ENCODE measurements around the gene BSCL2.
"Not testable (repeated sequence)": the region's sequence is repeated elsewhere in the genome, so short reads cannot be mapped to it uniquely, and the experiment has no call there.

BSCL2 gene

GRCh38 chr11:62652161-62653006 lies 54.8 kb downstream of the BSCL2 start:
- DNase-seq = no peak

- DNase-seq = not testable (repeated sequence)
Measured at GRCh38 chr11:62650283-62650682, 56.9 kb downstream of the BSCL2 start.

GRCh38 chr11:62649486-62649885 lies 57.7 kb downstream of the BSCL2 start:
- no peak for DNase-seq

GRCh38 chr11:62648967-62649364 lies 58.3 kb downstream of the BSCL2 start:
- no peak for DNase-seq

GRCh38 chr11:62648185-62648966 lies 58.8 kb downstream of the BSCL2 start:
- no peak for DNase-seq

GRCh38 chr11:62647609-62648005 lies 59.6 kb downstream of the BSCL2 start:
- no peak for DNase-seq

GRCh38 chr11:62646825-62647608 lies 60.2 kb downstream of the BSCL2 start:
- no peak for DNase-seq

- DNase-seq = peak; percentile 98 to 99
Measured at GRCh38 chr11:62645946-62646824, 61.0 kb downstream of the BSCL2 start, which contains the start of gene GANAB. TSS of gene GANAB (minus strand) at chr11:62646613. CDS start at chr11:62646599, 14 bp downstream.

- DNase-seq = no peak
Measured at GRCh38 chr11:62645671-62645945, 61.6 kb downstream of the BSCL2 start.

GRCh38 chr11:62644220-62644619 lies 63.0 kb downstream of the BSCL2 start:
- DNase-seq = no peak

All from hippocampal formation (tissue), 2 donors.